ENCODE results near the gene GABPB1.

Gene GABPB1

GRCh38 chr15:50238255-50238654 is 116.7 kb downstream of the GABPB1 start:
- no peak for DNase-seq

- no peak for DNase-seq
Observed at GRCh38 chr15:50236433-50236832, 118.6 kb downstream of the GABPB1 start.

GRCh38 chr15:50235794-50236193 is 119.2 kb downstream of the GABPB1 start:
- DNase-seq, result no peak

GRCh38 chr15:50234764-50235163 is 120.2 kb downstream of the GABPB1 start:
- no peak for DNase-seq

GRCh38 chr15:50233192-50233736 is 121.7 kb downstream of the GABPB1 start:
- no peak for DNase-seq

- no peak for DNase-seq
Observed at GRCh38 chr15:50232791-50233190, 122.2 kb downstream of the GABPB1 start.

GRCh38 chr15:50231761-50232160 is 123.2 kb downstream of the GABPB1 start:
- DNase-seq, result no peak

GRCh38 chr15:50229336-50229735 is 125.7 kb downstream of the GABPB1 start:
- no peak for DNase-seq

GRCh38 chr15:50228866-50229265 is 126.1 kb downstream of the GABPB1 start:
- no peak for DNase-seq

GRCh38 chr15:50227076-50227475 is 127.9 kb downstream of the GABPB1 start:
- no peak for DNase-seq

- no peak for DNase-seq
Observed at GRCh38 chr15:50225938-50226337, 129.1 kb downstream of the GABPB1 start.
